WTC11 (cell line): ENCODE data around the gene BABAM2. TPM values are rescaled to one million over a fixed set of nuclear protein-coding genes. Genes with fewer than 3 reads are reported as not detected.

Experiments
- AR ChIP-seq: fragments of 250-450 bp; sonication (Bioruptor Pico); IDR thresholded peaks from 2 replicates; pipeline ENCODE4 v1.9.0; 2021; ENCODE audit warnings: mild to moderate bottlenecking
- ATF2 ChIP-seq: sonication (generic); formaldehyde crosslinking; IDR thresholded peaks from 2 replicates; pipeline ENCODE4 v1.8.1; 2022; ENCODE audit warnings: low read depth, missing genetic modification reagents, borderline replicate concordance
- ATF3 ChIP-seq: sonication (generic); formaldehyde crosslinking; conservative IDR thresholded peaks from 2 replicates; pipeline ENCODE4 v1.8.1; 2022; ENCODE audit warnings: mild to moderate bottlenecking, missing genetic modification reagents
- CTCF ChIP-seq: fragments of 200-600 bp; IDR thresholded peaks from 2 replicates; pipeline ENCODE4 v1.8.0; 2022; ENCODE audit warnings: antibody characterized with exemption
- ELF4 ChIP-seq: sonication (generic); formaldehyde crosslinking; IDR thresholded peaks from 2 replicates; pipeline ENCODE4 v1.8.1; 2022; ENCODE audit warnings: low read depth, mild to moderate bottlenecking, moderate library complexity, missing genetic modification reagents
- EMX1 ChIP-seq: fragments of 250-450 bp; sonication (Bioruptor Pico); IDR thresholded peaks from 2 replicates; pipeline ENCODE4 v1.8.0; 2021; ENCODE audit warnings: mild to moderate bottlenecking
- FOXP1 ChIP-seq: sonication (generic); formaldehyde crosslinking; IDR thresholded peaks from 2 replicates; pipeline ENCODE4 v1.8.0; 2022; ENCODE audit warnings: missing genetic modification reagents, mild to moderate bottlenecking, moderate library complexity, borderline replicate concordance
- GRHL2 ChIP-seq: fragments of 250-450 bp; sonication (Bioruptor Pico); IDR thresholded peaks from 2 replicates; pipeline ENCODE4 v1.8.0; 2022; ENCODE audit warnings: mild to moderate bottlenecking, moderate library complexity; ENCODE audit not compliant: insufficient replicate concordance, severe bottlenecking
- GTF2I ChIP-seq: fragments of 250-450 bp; sonication (Bioruptor Pico); conservative IDR thresholded peaks from 2 replicates; pipeline ENCODE4 v1.4.0; 2021; ENCODE audit warnings: mild to moderate bottlenecking
- JUN ChIP-seq: sonication (generic); formaldehyde crosslinking; IDR thresholded peaks from 2 replicates; pipeline ENCODE4 v1.8.0; 2023; ENCODE audit warnings: mild to moderate bottlenecking, missing genetic modification reagents
- MAX ChIP-seq: sonication (generic); formaldehyde crosslinking; IDR thresholded peaks from 2 replicates; pipeline ENCODE4 v1.8.0; 2022; ENCODE audit warnings: mild to moderate bottlenecking, missing genetic modification reagents
- MXD4 ChIP-seq: fragments of 250-450 bp; sonication (Bioruptor Pico); IDR thresholded peaks from 2 replicates; pipeline ENCODE4 v1.8.0; 2021; ENCODE audit warnings: mild to moderate bottlenecking, moderate library complexity, borderline replicate concordance
- NFATC4 ChIP-seq: fragments of 250-450 bp; sonication (Bioruptor Pico); IDR thresholded peaks from 2 replicates; pipeline ENCODE4 v1.9.0; 2021; ENCODE audit warnings: mild to moderate bottlenecking
- NFYB ChIP-seq: sonication (generic); formaldehyde crosslinking; conservative IDR thresholded peaks from 2 replicates; pipeline ENCODE4 v1.8.0; 2022; ENCODE audit warnings: low read depth, missing genetic modification reagents
- NR1H2 ChIP-seq: sonication (generic); formaldehyde crosslinking; IDR thresholded peaks from 2 replicates; pipeline ENCODE4 v1.9.0; 2021; ENCODE audit warnings: mild to moderate bottlenecking, moderate library complexity, missing genetic modification reagents
- NR2C2 ChIP-seq: sonication (generic); formaldehyde crosslinking; IDR thresholded peaks from 2 replicates; pipeline ENCODE4 v1.8.0; 2022; ENCODE audit warnings: mild to moderate bottlenecking, missing genetic modification reagents
- NR3C1 ChIP-seq: sonication (generic); formaldehyde crosslinking; conservative IDR thresholded peaks from 2 replicates; pipeline ENCODE4 v1.8.1; 2023; ENCODE audit warnings: low read depth, mild to moderate bottlenecking, missing genetic modification reagents
- RELA ChIP-seq: sonication (generic); formaldehyde crosslinking; IDR thresholded peaks from 2 replicates; pipeline ENCODE4 v1.8.1; 2022; ENCODE audit warnings: missing genetic modification reagents, mild to moderate bottlenecking, borderline replicate concordance
- TCF7 ChIP-seq: sonication (generic); formaldehyde crosslinking; IDR thresholded peaks from 2 replicates; pipeline ENCODE4 v1.8.0; 2022; ENCODE audit warnings: mild to moderate bottlenecking, low read depth, missing genetic modification reagents, moderate library complexity
- TEAD4 ChIP-seq: sonication (generic); formaldehyde crosslinking; IDR thresholded peaks from 2 replicates; pipeline ENCODE4 v1.8.0; 2022; ENCODE audit warnings: mild to moderate bottlenecking, missing genetic modification reagents
- ZBTB21 ChIP-seq: sonication (generic); formaldehyde crosslinking; IDR thresholded peaks from 2 replicates; pipeline ENCODE4 v1.8.1; 2023; ENCODE audit warnings: mild to moderate bottlenecking, missing genetic modification reagents, borderline replicate concordance
- ZNF121 ChIP-seq: sonication (generic); formaldehyde crosslinking; IDR thresholded peaks from 2 replicates; pipeline ENCODE4 v1.8.0; 2023; ENCODE audit warnings: missing genetic modification reagents
- ZNF396 ChIP-seq: fragments of 250-450 bp; sonication (Bioruptor Pico); IDR thresholded peaks from 2 replicates; pipeline ENCODE4 v1.8.0; 2021; ENCODE audit warnings: mild to moderate bottlenecking, moderate library complexity, borderline replicate concordance
- ZNF416 ChIP-seq: fragments of 250-450 bp; sonication (Bioruptor Pico); IDR thresholded peaks from 2 replicates; pipeline ENCODE4 v1.9.0; 2021; ENCODE audit warnings: mild to moderate bottlenecking, inconsistent platforms
- ZNF532 ChIP-seq: fragments of 250-450 bp; sonication (Bioruptor Pico); IDR thresholded peaks from 2 replicates; pipeline ENCODE4 v1.9.0; 2021; ENCODE audit warnings: mild to moderate bottlenecking, borderline replicate concordance
- ZNF671 ChIP-seq: fragments of 250-450 bp; sonication (Bioruptor Pico); IDR thresholded peaks from 2 replicates; pipeline ENCODE4 v1.8.0; 2021; ENCODE audit warnings: mild to moderate bottlenecking
- ZSCAN18 ChIP-seq: fragments of 250-450 bp; sonication (Bioruptor Pico); IDR thresholded peaks from 2 replicates; pipeline ENCODE4 v2.1.2; 2022; ENCODE audit warnings: mild to moderate bottlenecking, moderate library complexity
- total RNA-seq: library from RNA; stranded (reverse); gene quantifications from 3 replicates; pipeline ENCODE4 v1.2.3, GENCODE V29; 2021

Gene BABAM2
- total RNA-seq, 1 experiment from 2014 or later = 16.5 TPM

- TF ChIP-seq AR (CRISPR knock-in tag) (no peak), ZBTB21 (no peak), ZNF532 (no peak), ATF3 (no peak), NR1H2 (CRISPR knock-in tag) (no peak), TEAD4 (CRISPR knock-in tag) (no peak), ZNF396 (CRISPR knock-in tag) (no peak), GTF2I (CRISPR knock-in tag) (no peak), EMX1 (CRISPR knock-in tag) (no peak), JUN (CRISPR knock-in tag) (no peak), NR3C1 (CRISPR knock-in tag) (no peak), MXD4 (no peak), ZNF121 (CRISPR knock-in tag) (no peak), ZNF671 (CRISPR knock-in tag) (no peak), ATF2 (CRISPR knock-in tag) (no peak), NR2C2 (CRISPR knock-in tag) (peak; percentile 89), ZNF416 (CRISPR knock-in tag) (no peak), MAX (peak; percentile 12; the same call in 1 of the 2 replicates), NFYB (CRISPR knock-in tag) (no peak), RELA (no peak), CTCF (no peak), FOXP1 (CRISPR knock-in tag) (peak; percentile 62; the same call in 1 of the 2 replicates), GRHL2 (CRISPR knock-in tag) (no peak), ELF4 (CRISPR knock-in tag) (no peak), NFATC4 (CRISPR knock-in tag) (no peak), TCF7 (CRISPR knock-in tag) (peak; percentile 34; the same call in 1 of the 2 replicates), ZSCAN18 (no peak)
Measured at GRCh38 chr2:27890146-27890923, at the start of gene BABAM2, which contains the start of gene RBKS (continued).
